GM12878 (cell line): ENCODE data around the gene PMEL. TPM values are rescaled to one million over a fixed set of nuclear protein-coding genes. Genes with fewer than 3 reads are reported as not detected.

Experiments
- ATAC-seq: fragments of 200-7000 bp; cut with Tn5 transposase; 3 replicates; pipeline ENCODE4 v1.9.1; 2020; ENCODE audit warnings: mild to moderate bottlenecking, moderate library complexity
- BruUV-seq: library from RNA; stranded (reverse); fragments of 400-500 nt; replicated peaks from 2 replicates; lab custom pipeline; 2021; lab: Mats Ljungman, UMichigan
- CTCF ChIA-PET: fragments of 300-600 bp; sonication (Branson Sonifier 250); formaldehyde crosslinking; extraction: SDS; loops from one replicate; lab custom pipeline; 2021; ENCODE audit warnings: inconsistent platforms; lab: Yijun Ruan, JAX
- POLR2A ChIA-PET: fragments of 350-600 bp; formaldehyde crosslinking; extraction: SDS; loops from one replicate; lab custom pipeline; 2021; ENCODE audit warnings: inconsistent platforms; lab: Charles Lee
- RAD21 ChIA-PET: fragments of 300-600 bp; sonication (Branson Sonifier 250); formaldehyde crosslinking; loops from one replicate; lab custom pipeline; 2023; ENCODE audit warnings: antibody characterized with exemption; ENCODE audit not compliant: unreplicated experiment; lab: Charles Lee
- SMC1A ChIA-PET: fragments of 300-600 bp; sonication (Branson Sonifier 250); formaldehyde crosslinking; loops from one replicate; lab custom pipeline; 2023; ENCODE audit not compliant: unreplicated experiment, uncharacterized antibody; lab: Charles Lee
- DNase-seq: peaks from one replicate; pipeline ENCODE4 v3.0.0-alpha.2; 2011; ENCODE audit warnings: low read depth, low spot score
- FAIRE-seq: peaks from 3 replicates; lab custom pipeline; 2011; peaks lifted over from hg19 to GRCh38; lab: Jason Lieb, UNC
- H2AFZ ChIP-seq: 2 replicates; pipeline ENCODE4 v1.6.0; 2011; ENCODE audit warnings: low read depth, low read length, control low read depth; ENCODE audit not compliant: control insufficient read depth
- H3K27ac ChIP-seq: 2 replicates; pipeline ENCODE4 v1.5.1; 2011; ENCODE audit warnings: control low read depth; ENCODE audit not compliant: control insufficient read depth, insufficient read depth
- H3K27me3 ChIP-seq, 2 experiments: replicated peaks in 1 of 2; 2 replicates each; pipeline versions ENCODE4 v1.6.0 to v1.6.1; 2011; ENCODE audit warnings: low read length in 1 of 2; ENCODE audit not compliant: control insufficient read depth in 2 of 2, insufficient read depth in 2 of 2
- H3K36me3 ChIP-seq, 2 experiments: 2 replicates each; pipeline ENCODE4 v1.5.1; 2011; ENCODE audit warnings: low read length in 1 of 2; ENCODE audit not compliant: control insufficient read depth in 2 of 2, insufficient read depth in 2 of 2
- H3K4me1 ChIP-seq: 2 replicates; pipeline ENCODE4 v1.6.1; 2011; ENCODE audit warnings: mild to moderate bottlenecking, low read length, moderate library complexity, mixed read lengths; ENCODE audit not compliant: control insufficient read depth, insufficient read depth
- H3K4me2 ChIP-seq: 2 replicates; pipeline ENCODE4 v1.6.0; 2011; ENCODE audit warnings: control low read depth; ENCODE audit not compliant: control insufficient read depth, insufficient read depth
- H3K4me3 ChIP-seq: fragments of 200-600 bp; sonication (generic); 2 replicates; pipeline ENCODE4 v1.5.1; 2016
- H3K79me2 ChIP-seq: 2 replicates; pipeline ENCODE4 v1.6.0; 2011; ENCODE audit warnings: low read length; ENCODE audit not compliant: control insufficient read depth, insufficient read depth
- H3K9ac ChIP-seq: 2 replicates; pipeline ENCODE4 v1.8.0; 2011; ENCODE audit warnings: low read length, control low read depth, mixed read lengths; ENCODE audit not compliant: control insufficient read depth, insufficient read depth
- H3K9me3 ChIP-seq: replicated peaks from 3 replicates; pipeline ENCODE4 v1.5.1; 2011; ENCODE audit warnings: mild to moderate bottlenecking, low read length; ENCODE audit not compliant: control insufficient read depth, insufficient read depth
- H4K20me1 ChIP-seq: 2 replicates; pipeline ENCODE4 v1.6.0; 2011; ENCODE audit not compliant: control insufficient read depth, insufficient read depth
- CBFB ChIP-seq: IDR thresholded peaks from 2 replicates; pipeline ENCODE4 v1.6.1; 2016; ENCODE audit warnings: antibody characterized with exemption, low read depth
- NRF1 ChIP-seq: conservative IDR thresholded peaks from 2 replicates; pipeline ENCODE4 v1.6.1; 2011; ENCODE audit warnings: mild to moderate bottlenecking, low read depth, low read length, improper control_type of control experiment
- POLR2A ChIP-seq: IDR thresholded peaks from 2 replicates; pipeline ENCODE4 v1.6.1; 2011; ENCODE audit warnings: low read depth, mild to moderate bottlenecking, low read length
- ZNF687 ChIP-seq: fragments of 450-650 bp; IDR thresholded peaks from 2 replicates; pipeline ENCODE4 v1.6.1; 2017; ENCODE audit warnings: mild to moderate bottlenecking, moderate library complexity
- WGBS: methylation state at CpG from one replicate; pipeline ENCODE4 v1.1.6; 2016; ENCODE audit warnings: low lambda C conversion rate; ENCODE audit not compliant: insufficient replicate concordance, insufficient coverage; ENCODE audit errors: missing lambda C conversion rate; 5-methylcytosine and 5-hydroxymethylcytosine counted together
- in situ Hi-C: fragments of 300-500 bp; cut with MboI; formaldehyde crosslinking; loops from 9 replicates; pipeline ENCODE4 v1.14.3; 2018; ENCODE audit warnings: mixed read lengths
- intact Hi-C: fragments of 100-400 bp; cut with micrococcal nuclease; formaldehyde crosslinking; loops from one replicate; pipeline ENCODE4 v1.14.2; 2022; ENCODE audit not compliant: unreplicated experiment
- polyA plus RNA-seq, 11 experiments: library from polyadenylated mRNA; depleted of rRNA in 4 of 11; unstranded in 6 of 11; stranded (reverse) in 5 of 11; fragments of >200 nt; fragmentation: Nextera tagmentation in 4 of 11; fragmentation: Illumina TruSeq in 1 of 11; extraction: Ambion mirVana in 4 of 11; extraction: Trizol in 1 of 11; gene quantifications; 1 replicate in 1 of 11; 2 replicates in 10 of 11; pipeline versions ENCODE4 v1.2.1 to v1.2.3, GENCODE V29; 2011 to 2016; ENCODE audit warnings: inconsistent platforms in 2 of 11, missing spikeins in 2 of 11, low read depth in 1 of 11
- total RNA-seq, 4 experiments: library from RNA; depleted of rRNA in 3 of 4; stranded (reverse); fragments of >200 nt in 3 of 4; fragmentation: Illumina TruSeq in 1 of 4; extraction: Trizol in 1 of 4; gene quantifications; 2 replicates each; pipeline versions ENCODE4 v1.2.1 to v1.2.3, GENCODE V29; 2013 to 2021

Gene PMEL
- total and polyA plus RNA-seq, 10 of the 15 experiments (the other 5 are each of a cell fraction or from before 2014, with no cell fraction given), result 0.32 to 1.6 (median 0.56) TPM

- no peak overlapping the region for H3K4me2 ChIP-seq
- no peak for DNase-seq
- no peak overlapping the region for H2AFZ ChIP-seq
- RAD21 ChIA-PET, result no interaction called here
- TF ChIP-seq ZNF687 (no peak), NRF1 (no peak), CBFB (no peak), POLR2A (no peak)
- TF ChIP-seq, all 136 proteins: peak for 0
- ATAC-seq (no peak), FAIRE-seq (no peak)
- H3K79me2 ChIP-seq, result peaks cover 2% of the 10 kb centered on the region
- WGBS, result 98% methylated on average over 2 of the region's 2 CpGs
- H3K36me3 ChIP-seq, result peaks cover 0 to 5% of the 10 kb centered on the region in 2 experiments; a peak in 1 of 4 replicates
- H3K27me3 ChIP-seq, result no peaks in the 10 kb centered on the region
- intact Hi-C loops, result no loop called here
- POLR2A ChIA-PET, result no interaction called here
- SMC1A ChIA-PET, result no interaction called here
- no peak overlapping the region for H3K4me3 ChIP-seq
- H3K27ac ChIP-seq, result no peak overlapping the region
- H3K4me1 ChIP-seq, result no peaks in the 10 kb centered on the region
- no peaks in the 10 kb centered on the region for H3K9me3 ChIP-seq
- no peaks in the 10 kb centered on the region for H4K20me1 ChIP-seq
- no TSS peak for BruUV-seq
- in situ Hi-C loops, result no loop called here
- H3K9ac ChIP-seq, result no peak overlapping the region
- CTCF ChIA-PET, result no interaction called here
Measured at GRCh38 chr12:55909513-55909884, 56.3 kb downstream of the PMEL start.
